Occipital lobe (tissue), 2 donors: ENCODE measurements around the gene ATP5MC3. TPM values are rescaled to one million over a fixed set of nuclear protein-coding genes. Genes with fewer than 3 reads are reported as not detected.

Source experiments
- small RNA-seq: library from RNA; depleted of rRNA; stranded (forward); fragments of <200 nt; gene quantifications from one replicate; pipeline ENCODE3, GENCODE V24; 2014
- total RNA-seq: library from RNA; depleted of rRNA; stranded (reverse); fragments of >200 nt; gene quantifications from one replicate; pipeline ENCODE4 v1.2.3, GENCODE V29; 2014

Gene ATP5MC3
- total RNA-seq, 1 donor from 2014 or later: 55.1 TPM

Small RNA genes within 50 kb of the gene (small RNA-seq; reads per million reads assigned to genes)
- gene MIR933: not detected

Other genes with a start within 250 kb of the ATP5MC3 start
- gene CHN1, start 176.3 kb downstream of the ATP5MC3 start, total RNA-seq: 44.3 TPM
- 158 TPM for gene ATF2, start 13.5 kb downstream of the ATP5MC3 start, total RNA-seq